Measurements from ENCODE around the gene PHGDH.
"Not testable (repeated sequence)": the region's sequence is repeated elsewhere in the genome, so short reads cannot be mapped to it uniquely, and the experiment has no call there.

Gene PHGDH

DNA sequence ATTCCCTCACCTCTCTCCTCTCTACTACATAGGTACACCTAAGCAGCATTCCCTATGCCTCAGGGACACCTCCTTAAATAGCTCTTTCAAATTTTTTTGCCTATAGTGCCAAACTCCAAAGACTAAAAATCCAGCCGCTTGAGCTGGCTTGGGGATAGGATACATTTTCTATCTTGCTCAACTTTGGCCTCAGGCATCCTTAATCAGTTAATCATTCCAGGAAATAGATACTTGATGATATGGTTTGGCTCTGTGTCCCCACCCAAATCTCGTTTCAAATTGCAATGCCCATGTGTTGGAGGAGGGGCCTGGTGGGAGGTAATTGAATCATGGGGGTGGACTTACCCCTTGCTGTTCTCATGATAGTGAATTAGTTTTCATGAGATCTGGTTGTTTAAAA lies 11.4 kb upstream of the PHGDH start:
- no peak for DNase-seq

DNA sequence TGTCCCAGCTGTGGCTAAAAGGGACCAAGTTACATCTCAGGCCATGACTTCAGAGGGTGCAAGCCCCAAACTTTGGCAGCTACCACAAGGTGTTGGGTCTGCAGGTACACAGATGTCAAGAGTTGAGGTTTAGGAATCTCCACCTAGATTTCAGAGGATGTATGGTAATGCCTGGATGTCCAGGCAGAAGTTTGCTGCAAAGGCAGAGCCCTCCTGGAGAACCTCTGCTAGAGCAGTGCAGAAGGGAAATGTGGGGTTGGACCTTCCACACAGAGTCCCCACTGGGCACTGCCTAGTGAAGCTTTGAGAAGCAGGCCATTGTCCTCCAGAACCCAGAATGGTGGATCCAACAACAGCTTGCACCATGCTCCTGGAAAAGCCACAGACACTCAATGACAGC lies 10.1 kb upstream of the PHGDH start:
- DNase-seq = no peak

DNA sequence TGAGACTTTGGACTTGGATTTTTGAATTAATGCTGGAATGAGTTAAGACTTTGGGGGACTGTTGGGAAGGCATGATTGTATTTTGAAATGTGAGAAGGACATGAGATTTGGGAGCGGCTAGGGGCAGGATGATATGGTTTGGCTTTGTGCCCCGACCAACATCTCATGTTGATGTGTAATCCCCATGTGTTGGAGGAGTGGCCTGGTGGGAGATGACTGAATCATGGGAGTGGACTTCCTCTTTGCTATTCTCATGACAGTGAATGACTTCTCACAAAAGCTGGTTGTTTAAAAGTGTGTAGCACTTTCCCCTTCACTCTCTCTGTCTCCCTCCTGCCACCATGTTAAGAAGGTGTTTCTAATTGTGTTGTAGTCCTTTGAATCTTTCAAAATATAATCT lies 9.3 kb upstream of the PHGDH start:
- DNase-seq = no peak

DNA sequence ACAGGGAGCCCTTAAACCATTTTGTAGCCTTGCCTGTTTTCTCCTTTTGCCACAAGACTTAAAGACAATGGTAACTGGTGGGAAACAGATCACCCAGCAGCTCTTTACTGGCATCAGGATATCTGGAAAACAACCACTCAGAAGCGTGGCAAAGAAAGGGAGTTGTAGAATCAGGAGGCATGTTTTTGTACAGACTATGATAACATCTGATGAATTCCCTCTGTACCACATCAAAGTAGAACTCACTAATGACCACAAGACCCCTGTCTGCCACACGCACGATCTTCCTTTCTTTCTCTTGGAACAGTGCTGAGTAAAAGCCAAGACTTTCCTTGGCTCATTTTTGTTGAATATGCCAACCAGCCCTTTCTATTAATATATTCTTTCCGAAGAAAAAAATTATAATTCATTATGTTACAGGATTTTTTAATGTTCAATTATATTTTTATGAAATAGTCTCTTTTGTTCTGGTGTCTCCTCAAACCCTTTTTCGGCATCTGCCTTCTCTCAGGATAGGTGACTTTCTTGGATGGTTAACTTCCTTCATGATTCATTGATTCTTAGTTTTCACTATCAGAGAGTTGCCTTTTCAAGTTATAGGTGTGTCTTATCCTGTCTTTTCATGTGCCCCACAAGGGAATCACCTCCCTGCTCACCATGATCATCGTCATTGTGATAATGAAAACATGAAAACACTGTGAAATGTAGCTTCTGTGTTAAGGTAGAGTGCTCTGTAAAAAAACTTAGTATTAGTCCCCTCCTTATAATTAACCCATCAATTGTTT lies 7.9 kb upstream of the PHGDH start:
- no peak for DNase-seq

DNA sequence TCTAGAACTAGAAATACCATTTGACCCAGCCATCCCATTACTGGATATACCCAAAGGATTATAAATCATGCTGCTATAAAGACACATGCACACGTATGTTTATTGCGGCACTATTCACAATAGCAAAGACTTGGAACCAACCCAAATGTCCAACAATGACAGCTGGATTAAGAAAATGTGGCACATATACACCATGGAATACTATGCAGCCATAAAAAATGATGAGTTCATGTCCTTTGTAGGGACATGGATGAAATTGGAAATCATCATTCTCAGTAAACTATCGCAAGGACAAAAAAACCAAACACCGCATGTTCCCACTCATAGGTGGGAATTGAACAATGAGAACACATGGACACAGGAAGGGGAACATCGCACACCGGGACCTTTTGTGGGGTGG lies 5.1 kb upstream of the PHGDH start:
- not testable (repeated sequence) for DNase-seq

DNA sequence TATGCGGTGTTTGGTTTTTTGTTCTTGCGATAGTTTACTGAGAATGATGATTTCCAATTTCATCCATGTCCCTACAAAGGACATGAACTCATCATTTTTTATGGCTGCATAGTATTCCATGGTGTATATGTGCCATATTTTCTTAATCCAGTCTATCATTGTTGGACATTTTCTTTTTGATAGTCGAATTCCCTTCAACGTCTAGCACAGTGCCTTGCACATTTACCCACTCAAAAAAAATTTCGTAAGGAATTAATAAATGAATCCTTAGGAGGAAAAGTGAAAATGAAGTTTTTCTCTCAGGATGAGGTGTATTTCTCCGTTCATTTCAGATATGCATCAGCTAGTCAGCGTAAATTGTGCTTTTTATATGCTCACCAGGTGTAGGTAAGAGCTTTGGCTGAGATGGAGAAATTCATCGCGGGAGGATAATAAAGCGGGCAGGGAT lies 354 bp upstream of the PHGDH start:
- DNase-seq = not testable (repeated sequence)

DNA sequence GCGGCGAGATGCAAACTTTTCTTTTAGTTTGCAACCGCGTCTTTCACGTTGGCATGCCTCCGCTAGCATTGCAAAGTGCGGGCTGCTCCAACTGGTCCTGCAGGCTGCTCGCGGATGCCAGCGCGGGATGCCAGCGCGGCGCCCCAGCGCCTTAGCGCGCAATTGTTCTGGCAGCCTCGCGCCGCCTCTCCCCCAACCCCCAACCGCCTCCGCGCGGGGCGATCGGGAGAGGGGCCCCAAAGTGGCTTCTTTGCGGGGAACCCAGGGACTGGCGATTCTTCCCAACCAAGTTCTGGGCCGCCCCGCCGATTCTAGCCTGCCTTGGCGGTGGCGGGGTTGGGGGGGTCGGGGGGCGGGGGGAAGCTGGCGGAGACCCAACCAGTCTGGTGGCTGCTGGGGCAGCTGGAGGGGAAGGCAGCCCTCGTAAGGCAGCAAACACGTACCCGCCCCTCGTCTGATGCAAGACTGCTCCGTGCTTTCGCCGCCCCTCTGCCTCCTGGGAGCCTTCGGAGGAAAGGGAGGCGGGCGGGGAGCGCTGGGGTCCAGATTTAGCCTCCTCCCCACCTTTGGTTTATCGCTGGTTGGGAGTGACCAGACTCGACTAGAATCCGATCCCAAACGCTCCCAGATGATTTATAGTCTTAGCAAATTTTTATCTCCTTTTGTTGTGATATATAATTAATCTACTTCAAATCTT lies 756 bp downstream of the PHGDH start:
- DNase-seq = peak in 1 of 2 donors; percentile 4

DNA sequence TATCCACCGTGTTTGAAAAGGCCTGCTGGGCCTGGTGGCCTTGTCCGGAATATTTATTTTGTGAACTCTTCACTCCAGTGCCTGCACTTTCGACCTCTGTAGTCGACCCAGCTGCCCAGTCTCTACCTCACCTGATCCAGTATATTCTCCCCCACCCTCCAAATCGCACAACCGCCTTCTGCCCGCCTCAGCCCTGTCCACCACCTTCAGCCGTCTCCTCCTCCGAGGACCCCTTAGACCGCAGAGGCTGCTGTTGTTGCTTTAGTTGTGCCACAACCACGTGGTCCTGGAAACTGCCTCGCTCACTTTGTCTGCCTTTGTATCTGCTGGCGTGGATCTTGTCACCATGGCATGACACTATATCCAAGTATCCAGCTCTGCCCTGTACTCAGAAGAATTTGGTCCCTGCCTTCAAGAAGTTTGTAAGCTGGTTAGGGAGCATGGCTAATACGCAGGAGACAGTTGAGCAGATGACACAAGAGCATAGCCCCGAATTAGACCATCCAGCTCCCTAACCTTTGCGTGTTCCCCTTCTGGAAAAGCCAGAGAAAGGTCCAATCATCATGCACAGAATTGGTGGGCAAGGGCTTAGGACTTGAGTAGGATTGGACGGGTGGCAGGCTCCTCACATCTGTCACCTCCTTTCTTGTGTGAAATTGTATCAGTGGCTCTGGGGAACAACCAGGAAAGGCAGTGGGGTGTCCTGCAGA lies 1.5 kb downstream of the PHGDH start:
- no peak for DNase-seq

DNA sequence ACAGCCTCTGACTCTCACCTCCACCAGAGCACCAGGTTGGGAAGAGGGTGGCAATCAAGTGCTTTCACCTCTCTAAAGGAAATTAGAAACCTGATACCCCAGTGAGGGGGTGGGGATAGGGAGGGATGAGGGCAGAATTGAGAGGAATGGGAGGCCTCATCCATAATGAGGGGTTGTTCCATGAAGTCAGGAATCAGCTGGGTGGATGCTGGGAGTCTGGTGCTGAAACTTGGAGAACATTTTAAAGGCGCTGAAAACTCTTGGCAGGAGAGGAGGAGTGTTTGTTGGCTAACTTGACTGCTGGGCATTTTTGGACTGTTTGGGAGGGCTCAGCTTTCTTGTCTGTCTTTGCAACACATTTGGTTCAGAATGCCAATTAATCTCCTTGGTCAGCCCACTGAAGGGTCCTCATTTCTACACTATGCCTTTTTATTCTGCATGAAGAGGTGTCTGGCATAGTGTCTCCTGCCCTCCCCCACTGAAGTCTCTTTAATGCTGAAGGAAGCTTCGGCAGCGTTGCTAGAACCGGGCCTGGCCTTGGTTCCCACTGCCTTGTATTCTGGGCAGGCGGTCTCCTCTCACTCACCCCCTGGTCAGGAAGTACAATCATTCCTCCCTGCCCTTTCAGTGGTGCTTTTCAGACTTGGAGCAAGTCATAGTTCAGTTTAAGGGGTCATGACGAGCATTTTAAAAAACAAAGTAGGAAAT lies 2.2 kb downstream of the PHGDH start:
- no peak for DNase-seq

DNA sequence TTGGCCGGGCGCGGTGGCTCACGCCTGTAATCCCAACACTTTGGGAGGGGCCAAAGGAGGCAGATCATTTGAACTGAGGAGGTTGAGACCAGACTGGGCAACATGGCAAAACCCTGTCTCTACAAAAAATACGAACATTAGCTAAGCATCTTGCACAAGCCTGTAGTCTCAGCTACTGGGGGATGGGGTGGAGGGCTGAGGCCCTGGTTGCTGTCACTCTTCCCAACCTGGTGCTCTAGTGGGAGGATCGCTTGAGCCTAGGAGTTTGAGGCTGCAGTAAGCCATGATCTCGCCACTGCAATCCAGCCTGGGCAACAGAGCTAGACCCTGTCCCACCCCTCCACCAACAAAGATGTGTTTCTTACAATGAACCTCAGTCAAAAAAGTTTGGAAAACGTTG lies 2.8 kb downstream of the PHGDH start:
- no peak for DNase-seq

DNA sequence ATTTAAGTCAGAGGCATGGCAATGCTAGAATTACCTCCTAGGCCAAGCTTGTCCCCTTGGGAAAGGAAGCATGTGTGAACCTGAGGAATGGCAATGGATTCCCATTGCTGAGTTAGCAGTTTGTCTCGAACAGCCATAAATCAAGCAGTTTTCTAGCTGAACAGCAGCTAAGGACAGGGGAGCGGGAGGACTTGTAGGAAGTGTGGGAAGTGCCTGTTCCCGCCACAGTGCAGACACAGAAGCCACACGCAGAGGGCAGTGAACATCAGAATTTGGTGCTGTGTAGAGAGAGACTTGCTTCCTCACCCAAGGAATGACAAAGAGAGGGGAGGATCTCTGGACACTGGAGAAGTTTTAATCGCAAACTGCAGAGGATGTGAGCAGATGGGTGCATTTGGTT lies 3.8 kb downstream of the PHGDH start:
- DNase-seq = no peak

DNA sequence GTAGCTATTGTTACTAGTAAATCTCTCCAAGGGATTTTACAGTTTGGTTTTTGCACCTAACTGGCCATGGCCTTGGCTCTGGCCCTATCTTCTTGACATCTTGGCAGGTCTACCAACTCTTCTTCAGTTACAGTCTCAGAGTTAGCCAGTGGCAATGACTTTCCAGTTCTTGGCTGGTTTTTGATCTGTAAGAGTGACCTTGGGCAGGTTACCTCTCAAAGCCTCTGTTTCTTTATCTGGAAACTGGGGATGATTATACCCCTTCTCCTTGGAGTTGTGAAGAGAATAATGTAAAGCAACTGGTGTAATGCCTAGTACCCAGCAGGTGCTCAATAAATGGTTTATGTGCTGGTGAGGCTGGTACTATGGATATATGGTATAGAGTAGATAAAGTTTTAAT lies 6.7 kb downstream of the PHGDH start:
- DNase-seq = no peak

DNA sequence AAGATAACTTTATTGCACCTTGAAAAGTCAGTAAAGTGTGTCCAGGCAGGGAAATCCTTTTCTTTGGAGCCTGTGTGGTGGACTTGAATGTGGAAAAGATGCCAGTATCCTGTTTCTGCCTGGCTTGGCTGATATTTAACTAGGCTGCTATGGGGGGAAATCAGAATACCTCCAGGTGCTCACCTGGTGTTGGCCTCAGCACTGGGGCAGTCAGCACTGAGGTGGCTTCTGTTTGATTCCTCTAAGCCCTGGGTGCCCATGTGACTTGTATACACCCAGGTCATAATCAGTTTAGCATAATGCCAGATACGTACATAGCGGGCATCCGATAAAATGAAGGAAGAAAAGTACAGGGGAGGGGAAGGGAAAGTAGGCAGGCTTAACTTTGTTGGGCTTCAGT lies 7.2 kb downstream of the PHGDH start:
- DNase-seq = no peak

DNA sequence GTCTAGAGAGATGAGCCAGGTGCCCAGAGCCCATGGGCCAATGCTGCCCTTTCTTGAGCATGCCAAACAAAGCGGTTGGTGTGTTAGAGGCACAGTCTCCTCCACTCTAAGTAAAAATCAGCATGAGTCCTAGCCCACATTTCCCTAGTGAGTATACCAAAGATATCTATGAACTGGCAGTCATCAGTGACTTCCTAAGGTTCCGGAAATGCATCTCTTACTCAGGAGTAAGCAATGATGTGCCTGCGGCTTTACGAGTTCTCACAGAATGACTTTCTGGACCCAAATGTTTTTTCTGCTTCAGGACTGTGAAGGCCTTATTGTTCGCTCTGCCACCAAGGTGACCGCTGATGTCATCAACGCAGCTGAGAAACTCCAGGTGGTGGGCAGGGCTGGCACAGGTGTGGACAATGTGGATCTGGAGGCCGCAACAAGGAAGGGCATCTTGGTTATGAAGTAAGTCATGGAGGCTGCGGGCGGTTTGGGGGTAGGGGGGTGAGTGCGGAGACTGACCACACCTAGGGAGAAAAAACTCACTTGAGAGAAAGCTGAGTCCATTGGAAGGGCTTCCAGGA lies 9.2 kb downstream of the PHGDH start:
- DNase-seq = no peak

DNA sequence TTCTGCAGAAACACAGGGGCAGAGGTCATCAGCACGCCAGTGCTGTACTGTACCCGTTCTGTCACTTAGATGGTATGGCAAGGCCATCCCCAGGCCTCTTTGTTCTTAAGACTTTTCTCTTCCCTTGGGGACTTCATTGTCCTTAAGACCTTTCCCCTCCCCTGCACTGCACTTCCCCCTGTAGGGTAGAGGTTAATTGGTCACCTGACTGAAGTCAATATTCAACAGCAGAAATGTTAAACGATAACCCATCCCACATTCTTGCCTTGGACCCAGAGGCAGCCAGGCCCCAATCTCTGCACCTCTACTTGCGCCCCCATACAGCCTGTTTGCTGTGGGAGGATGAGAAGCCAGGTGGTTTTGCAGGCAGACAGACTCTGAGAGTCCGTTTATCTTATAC lies 10.2 kb downstream of the PHGDH start:
- no peak for DNase-seq

DNA sequence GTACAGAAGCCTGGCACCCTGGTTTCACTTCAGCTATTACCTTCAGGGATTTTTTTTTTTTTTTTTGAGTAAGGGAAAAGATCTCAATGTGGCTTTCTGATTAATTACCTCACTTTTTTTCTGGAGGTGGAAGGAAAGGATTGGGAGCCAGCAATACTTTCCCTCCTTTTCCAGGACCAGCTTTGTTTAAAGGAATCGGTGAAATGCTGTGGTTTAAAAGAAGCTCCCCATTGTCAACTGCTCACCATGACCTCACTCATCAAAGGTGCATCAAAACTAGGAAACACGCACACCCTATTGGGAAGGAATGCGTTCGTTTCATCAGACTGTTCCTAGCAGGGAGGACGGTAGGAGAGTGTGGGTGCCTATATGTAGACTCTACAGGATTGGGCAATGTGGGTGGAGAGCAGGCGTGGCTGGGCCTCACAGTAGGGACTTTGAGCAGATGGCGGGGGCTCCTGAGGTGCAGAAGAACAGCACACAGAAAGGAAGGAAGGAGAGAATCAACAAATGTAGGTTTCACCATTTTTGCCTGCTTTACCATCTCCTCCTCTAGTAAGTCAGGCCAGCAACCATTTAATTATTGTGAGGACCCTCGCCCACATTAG lies 13.0 kb downstream of the PHGDH start:
- no peak for DNase-seq

DNA sequence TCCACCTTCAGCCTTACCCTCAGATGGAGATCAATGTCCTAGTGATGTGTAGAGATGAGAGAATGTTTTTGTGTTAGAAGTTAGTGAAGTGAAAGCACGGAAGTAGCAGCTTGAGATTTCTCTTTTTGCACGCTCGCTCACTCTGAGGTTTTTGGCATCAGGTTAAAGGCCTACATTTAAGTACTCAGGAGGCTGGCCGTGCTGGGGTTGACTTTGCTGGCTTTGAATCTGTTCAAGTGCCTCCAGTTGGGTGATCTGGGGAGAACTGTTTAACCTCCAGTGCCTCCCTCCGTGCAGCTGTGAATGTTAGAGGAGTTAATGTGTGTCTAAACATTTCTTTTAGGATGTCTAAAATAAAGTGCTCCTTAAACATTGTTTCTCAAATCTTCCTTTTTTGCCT lies 13.9 kb downstream of the PHGDH start:
- DNase-seq = no peak

DNA sequence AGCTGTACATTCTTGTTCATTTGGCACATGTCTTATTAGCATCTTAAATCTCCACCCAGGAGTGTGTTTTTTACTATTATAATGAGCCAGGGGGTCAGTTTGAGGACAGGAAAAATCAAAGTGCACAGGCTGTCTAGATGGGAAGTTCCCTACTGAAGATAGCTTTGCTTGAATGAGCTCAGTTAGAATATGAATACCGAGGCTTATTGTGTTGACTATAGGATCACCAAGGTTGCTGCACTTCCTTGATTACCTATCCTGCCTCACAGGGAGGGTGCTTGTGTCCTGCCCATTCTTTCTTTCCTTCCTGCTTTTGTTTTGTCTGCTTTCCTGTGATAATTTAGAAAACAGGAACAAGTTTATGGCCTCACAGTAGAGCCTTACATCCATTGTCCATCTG lies 16.3 kb downstream of the PHGDH start:
- DNase-seq = no peak

DNA sequence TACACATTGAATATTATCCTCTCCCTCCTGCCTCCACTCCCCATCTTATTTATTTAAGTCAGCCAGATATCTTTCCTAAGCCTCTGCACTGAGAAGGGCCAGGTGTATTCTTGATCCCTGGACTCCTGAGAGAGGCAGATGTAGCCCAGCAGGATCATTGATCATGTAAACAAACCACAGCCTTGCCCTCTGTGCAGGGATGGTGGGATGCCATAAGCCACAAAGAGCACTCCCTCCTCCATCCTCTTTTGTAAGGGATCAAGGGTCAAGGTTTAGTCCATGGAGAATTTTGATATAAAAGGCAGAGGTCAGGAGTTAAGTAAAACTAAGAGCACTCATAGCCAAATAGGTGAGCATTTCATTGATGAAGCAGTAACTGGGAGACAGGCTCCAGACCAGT lies 17.3 kb downstream of the PHGDH start:
- DNase-seq = no peak

DNA sequence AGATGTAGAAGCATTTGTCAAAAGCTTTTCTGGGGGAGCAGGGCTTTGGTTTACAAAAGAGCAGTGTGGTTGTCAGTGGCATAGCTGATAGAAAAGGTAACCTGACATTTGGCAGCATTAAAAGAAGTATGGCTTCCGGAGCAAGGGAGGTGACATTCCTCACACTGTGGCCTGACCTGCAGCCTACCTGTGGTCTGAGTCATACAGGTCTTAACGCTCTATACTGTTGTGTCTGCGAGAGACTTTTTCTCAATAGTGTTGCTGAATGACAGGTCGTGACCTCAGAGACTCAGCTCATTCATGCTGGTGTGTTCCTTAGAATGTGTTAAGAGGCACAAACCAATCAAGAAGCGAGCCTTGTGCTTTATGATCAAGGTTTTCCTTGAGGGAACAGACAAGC lies 19.3 kb downstream of the PHGDH start:
- no peak for DNase-seq

DNA sequence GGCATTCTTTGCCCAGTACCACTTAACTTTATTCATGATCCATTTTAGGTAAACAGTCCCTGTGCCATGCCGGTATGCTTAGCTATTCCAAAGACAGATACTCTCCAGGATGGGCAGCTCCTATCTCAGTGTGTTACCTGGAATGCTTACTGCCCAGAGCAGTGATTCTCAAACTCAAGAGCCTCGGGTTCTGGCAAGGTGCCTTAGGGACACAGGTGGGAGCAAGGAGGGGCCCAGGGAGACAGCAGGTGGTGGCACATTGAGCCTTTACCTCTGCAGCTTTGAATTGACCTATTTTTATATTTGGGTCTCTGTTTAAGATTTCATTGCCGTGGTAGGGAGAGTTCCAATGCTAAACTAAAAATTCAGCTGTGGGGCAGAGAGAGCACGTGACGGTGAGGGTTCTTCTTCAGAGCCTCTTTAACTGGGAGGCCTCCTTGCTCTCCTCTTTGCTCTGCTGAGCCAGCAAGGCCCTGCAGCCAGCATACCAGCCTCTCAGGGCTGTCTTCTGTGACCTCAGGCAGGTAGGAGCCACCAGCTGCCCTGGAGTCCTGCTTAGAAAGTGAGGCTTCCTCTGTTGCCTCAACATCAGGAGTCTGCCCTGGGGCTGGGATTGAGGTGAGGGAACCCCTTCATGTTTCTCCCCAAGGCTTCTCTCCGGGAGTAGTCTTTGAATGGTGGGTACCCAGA lies 20.2 kb downstream of the PHGDH start:
- no peak for DNase-seq
